Liver (tissue), 9 donors: ENCODE data around the gene CHN2. TPM values are rescaled to one million over a fixed set of nuclear protein-coding genes. Genes with fewer than 3 reads are reported as not detected.

Experiments
- DNase-seq: peaks from one replicate; pipeline ENCODE4 v3.0.0-alpha.2; 2017; ENCODE audit warnings: low spot score
- H3K27ac ChIP-seq, 2 donors: one replicate each; pipeline ENCODE4 v1.7.0; 2013; ENCODE audit warnings: inconsistent platforms in 2 of 2, low read length in 2 of 2, control low read depth in 1 of 2, low read depth in 1 of 2, mild to moderate bottlenecking in 1 of 2
- H3K27me3 ChIP-seq, 4 donors: one replicate each; pipeline versions ENCODE4 v1.6.1 to v1.7.0; 2013; ENCODE audit warnings: low read length in 3 of 4, inconsistent platforms in 1 of 4, mild to moderate bottlenecking in 1 of 4, moderate library complexity in 1 of 4; ENCODE audit not compliant: control insufficient read depth in 4 of 4, insufficient read depth in 4 of 4
- H3K36me3 ChIP-seq, 4 donors: one replicate each; pipeline versions ENCODE4 v1.6.1 to v1.7.0; 2013; ENCODE audit warnings: low read length in 3 of 4, mild to moderate bottlenecking in 3 of 4, low read depth in 1 of 4, moderate library complexity in 1 of 4; ENCODE audit not compliant: control insufficient read depth in 4 of 4, insufficient read depth in 3 of 4
- H3K4me1 ChIP-seq, 4 donors: one replicate each; pipeline versions ENCODE4 v1.6.1 to v1.7.0; 2013; ENCODE audit warnings: low read length in 3 of 4, mild to moderate bottlenecking in 3 of 4, moderate library complexity in 1 of 4; ENCODE audit not compliant: control insufficient read depth in 4 of 4, insufficient read depth in 4 of 4
- H3K4me3 ChIP-seq, 3 donors: one replicate each; pipeline versions ENCODE4 v1.6.1 to v1.7.0; 2013; ENCODE audit warnings: low read length in 3 of 3, control low read depth in 1 of 3, low read depth in 1 of 3, mild to moderate bottlenecking in 1 of 3
- H3K9ac ChIP-seq, 2 donors: one replicate each; pipeline ENCODE4 v1.7.0; 2013; ENCODE audit warnings: low read length in 2 of 2, mild to moderate bottlenecking in 2 of 2, moderate library complexity in 2 of 2, control low read depth in 1 of 2, low read depth in 1 of 2
- H3K9me3 ChIP-seq, 4 donors: one replicate each; pipeline versions ENCODE4 v1.6.1 to v1.7.0; 2013; ENCODE audit warnings: low read length in 3 of 4; ENCODE audit not compliant: control insufficient read depth in 4 of 4
- EGR1 ChIP-seq, 2 donors: IDR thresholded peaks; 2 replicates each; pipeline ENCODE4 v1.6.1; 2016 to 2018; ENCODE audit warnings: antibody characterized with exemption in 2 of 2, low read depth in 2 of 2
- FOXA1 ChIP-seq: IDR thresholded peaks from 2 replicates; pipeline ENCODE4 v1.6.1; 2016; ENCODE audit warnings: antibody characterized with exemption
- GABPA ChIP-seq, 2 donors: IDR thresholded peaks in 1 of 2; conservative IDR thresholded peaks in 1 of 2; 2 replicates each; pipeline ENCODE4 v1.6.1; 2016; ENCODE audit warnings: antibody characterized with exemption in 2 of 2, mild to moderate bottlenecking in 1 of 2, moderate library complexity in 1 of 2
- HNF4A ChIP-seq, 2 donors: conservative IDR thresholded peaks; 2 replicates each; pipeline ENCODE4 v1.6.1; 2016; ENCODE audit warnings: antibody characterized with exemption in 2 of 2, mild to moderate bottlenecking in 2 of 2
- HNF4G ChIP-seq: IDR thresholded peaks from 2 replicates; pipeline ENCODE4 v1.6.1; 2016; ENCODE audit warnings: antibody characterized with exemption
- JUND ChIP-seq, 2 donors: IDR thresholded peaks; 2 replicates each; pipeline ENCODE4 v1.6.1; 2016; ENCODE audit warnings: antibody characterized with exemption in 2 of 2
- NR2F2 ChIP-seq: IDR thresholded peaks from 2 replicates; pipeline ENCODE4 v1.6.1; 2016; ENCODE audit warnings: antibody characterized with exemption
- RAD21 ChIP-seq, 2 donors: IDR thresholded peaks; 2 replicates each; pipeline ENCODE4 v1.6.1; 2016; ENCODE audit warnings: antibody characterized with exemption in 2 of 2, mild to moderate bottlenecking in 2 of 2
- RXRA ChIP-seq, 2 donors: IDR thresholded peaks; 2 replicates each; pipeline ENCODE4 v1.6.1; 2017 to 2018; ENCODE audit warnings: antibody characterized with exemption in 2 of 2, mild to moderate bottlenecking in 1 of 2
- SP1 ChIP-seq: IDR thresholded peaks from 2 replicates; pipeline ENCODE4 v1.6.1; 2018; ENCODE audit warnings: antibody characterized with exemption, mild to moderate bottlenecking
- YY1 ChIP-seq: IDR thresholded peaks from 2 replicates; pipeline ENCODE4 v1.6.1; 2016; ENCODE audit warnings: antibody characterized with exemption, mild to moderate bottlenecking
- WGBS: extraction: QIAGEN DNeasy Blood & Tissue Kit; methylation state at CpG from one replicate; pipeline ENCODE4 v1.1.7; 2013; 5-methylcytosine and 5-hydroxymethylcytosine counted together
- polyA plus RNA-seq, 2 donors: library from polyadenylated mRNA; stranded (reverse) in 1 of 2; unstranded in 1 of 2; fragments of 200-250 nt in 1 of 2; fragments of >200 nt in 1 of 2; fragmentation: Nextera tagmentation in 1 of 2; extraction: Ambion mirVana in 1 of 2; gene quantifications; one replicate each; pipeline versions ENCODE4 v1.2.1 to v1.2.3, GENCODE V29; 2013 to 2015
- total RNA-seq, 2 donors: library from RNA; depleted of rRNA; stranded (reverse); fragments of >200 nt; gene quantifications; one replicate each; pipeline ENCODE4 v1.2.3, GENCODE V29; 2014
- TF ChIP-seq, protein P1 (sequence below): IDR thresholded peaks from 2 replicates; pipeline ENCODE4 v1.6.1; 2016; ENCODE audit warnings: antibody characterized with exemption, mild to moderate bottlenecking
- TF ChIP-seq, protein P2 (sequence below): fragments of 150-350 bp; IDR thresholded peaks from 2 replicates; pipeline ENCODE4 v1.5.1; 2017; ENCODE audit warnings: improper control_type of control experiment, low read depth, low read length; ENCODE audit not compliant: missing input control
- TF ChIP-seq, protein P3 (sequence below): IDR thresholded peaks from 2 replicates; pipeline ENCODE4 v1.6.1; 2016; ENCODE audit warnings: antibody characterized with exemption
- TF ChIP-seq, protein P4 (sequence below): IDR thresholded peaks from 2 replicates; pipeline ENCODE4 v1.6.1; 2016; ENCODE audit warnings: antibody characterized with exemption
- TF ChIP-seq, protein P5 (sequence below): IDR thresholded peaks from 2 replicates; pipeline ENCODE4 v1.6.1; 2016; ENCODE audit warnings: antibody characterized with exemption
- donor health status: healthy.
- donor health status: healthy.
- donor health status: healthy.
- donor health status: healthy.
- donor health status: healthy.

Gene CHN2
- total and polyA plus RNA-seq, 4 donors, result 8.3 to 25.4 (median 17.8) TPM

DNA sequence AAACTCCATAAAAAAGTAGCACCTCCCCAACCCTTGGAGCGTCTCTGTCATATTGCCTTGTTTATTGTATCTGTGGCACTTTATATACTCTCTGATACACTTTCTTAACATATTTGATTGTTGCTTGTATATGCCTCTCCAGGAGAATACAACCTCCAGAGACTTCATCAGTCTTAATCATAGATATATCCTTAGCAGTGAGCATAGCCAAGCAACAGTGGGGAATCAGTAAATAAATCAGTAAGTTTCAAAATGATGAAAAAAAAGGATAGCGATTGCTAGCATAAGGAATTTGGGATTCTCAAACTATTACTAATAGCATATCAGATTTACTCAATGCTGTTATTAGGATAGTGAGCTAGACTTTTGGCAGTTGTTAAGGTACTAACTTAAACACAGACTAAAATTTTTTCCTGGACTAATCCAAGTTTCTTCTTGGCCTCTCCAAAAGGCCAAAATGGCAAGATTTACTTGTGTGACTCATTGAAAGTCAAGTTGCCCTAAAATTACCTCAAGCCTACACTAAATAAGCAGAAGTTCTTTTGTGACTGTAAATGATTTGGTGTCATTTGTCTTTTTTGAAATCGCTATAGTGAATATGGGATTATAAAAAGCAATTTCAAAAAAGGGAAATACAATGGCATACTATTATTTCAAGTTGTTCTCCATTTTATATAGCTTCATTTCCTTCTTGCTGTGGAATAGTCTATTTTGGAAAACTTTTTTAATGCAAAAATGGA, 177.9 kb downstream of the CHN2 start:
- no peaks in the 10 kb centered on the region for H3K27me3 ChIP-seq
- no peak overlapping the region for H3K9ac ChIP-seq
- H3K4me3 ChIP-seq, result no peak overlapping the region
- 90% methylated on average over 3 of the region's 3 CpGs for WGBS
- TF ChIP-seq, protein P1, sequence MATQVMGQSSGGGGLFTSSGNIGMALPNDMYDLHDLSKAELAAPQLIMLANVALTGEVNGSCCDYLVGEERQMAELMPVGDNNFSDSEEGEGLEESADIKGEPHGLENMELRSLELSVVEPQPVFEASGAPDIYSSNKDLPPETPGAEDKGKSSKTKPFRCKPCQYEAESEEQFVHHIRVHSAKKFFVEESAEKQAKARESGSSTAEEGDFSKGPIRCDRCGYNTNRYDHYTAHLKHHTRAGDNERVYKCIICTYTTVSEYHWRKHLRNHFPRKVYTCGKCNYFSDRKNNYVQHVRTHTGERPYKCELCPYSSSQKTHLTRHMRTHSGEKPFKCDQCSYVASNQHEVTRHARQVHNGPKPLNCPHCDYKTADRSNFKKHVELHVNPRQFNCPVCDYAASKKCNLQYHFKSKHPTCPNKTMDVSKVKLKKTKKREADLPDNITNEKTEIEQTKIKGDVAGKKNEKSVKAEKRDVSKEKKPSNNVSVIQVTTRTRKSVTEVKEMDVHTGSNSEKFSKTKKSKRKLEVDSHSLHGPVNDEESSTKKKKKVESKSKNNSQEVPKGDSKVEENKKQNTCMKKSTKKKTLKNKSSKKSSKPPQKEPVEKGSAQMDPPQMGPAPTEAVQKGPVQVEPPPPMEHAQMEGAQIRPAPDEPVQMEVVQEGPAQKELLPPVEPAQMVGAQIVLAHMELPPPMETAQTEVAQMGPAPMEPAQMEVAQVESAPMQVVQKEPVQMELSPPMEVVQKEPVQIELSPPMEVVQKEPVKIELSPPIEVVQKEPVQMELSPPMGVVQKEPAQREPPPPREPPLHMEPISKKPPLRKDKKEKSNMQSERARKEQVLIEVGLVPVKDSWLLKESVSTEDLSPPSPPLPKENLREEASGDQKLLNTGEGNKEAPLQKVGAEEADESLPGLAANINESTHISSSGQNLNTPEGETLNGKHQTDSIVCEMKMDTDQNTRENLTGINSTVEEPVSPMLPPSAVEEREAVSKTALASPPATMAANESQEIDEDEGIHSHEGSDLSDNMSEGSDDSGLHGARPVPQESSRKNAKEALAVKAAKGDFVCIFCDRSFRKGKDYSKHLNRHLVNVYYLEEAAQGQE, result no peak
- TF ChIP-seq RXRA (IDR thresholded peaks at IDR 0.05), result no peak
- TF ChIP-seq RAD21 (IDR thresholded peaks at IDR 0.05), result no peak
- TF ChIP-seq, protein P2, sequence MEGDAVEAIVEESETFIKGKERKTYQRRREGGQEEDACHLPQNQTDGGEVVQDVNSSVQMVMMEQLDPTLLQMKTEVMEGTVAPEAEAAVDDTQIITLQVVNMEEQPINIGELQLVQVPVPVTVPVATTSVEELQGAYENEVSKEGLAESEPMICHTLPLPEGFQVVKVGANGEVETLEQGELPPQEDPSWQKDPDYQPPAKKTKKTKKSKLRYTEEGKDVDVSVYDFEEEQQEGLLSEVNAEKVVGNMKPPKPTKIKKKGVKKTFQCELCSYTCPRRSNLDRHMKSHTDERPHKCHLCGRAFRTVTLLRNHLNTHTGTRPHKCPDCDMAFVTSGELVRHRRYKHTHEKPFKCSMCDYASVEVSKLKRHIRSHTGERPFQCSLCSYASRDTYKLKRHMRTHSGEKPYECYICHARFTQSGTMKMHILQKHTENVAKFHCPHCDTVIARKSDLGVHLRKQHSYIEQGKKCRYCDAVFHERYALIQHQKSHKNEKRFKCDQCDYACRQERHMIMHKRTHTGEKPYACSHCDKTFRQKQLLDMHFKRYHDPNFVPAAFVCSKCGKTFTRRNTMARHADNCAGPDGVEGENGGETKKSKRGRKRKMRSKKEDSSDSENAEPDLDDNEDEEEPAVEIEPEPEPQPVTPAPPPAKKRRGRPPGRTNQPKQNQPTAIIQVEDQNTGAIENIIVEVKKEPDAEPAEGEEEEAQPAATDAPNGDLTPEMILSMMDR, result no peak
- no peak for TF ChIP-seq HNF4G
- no peak for TF ChIP-seq NR2F2
- no peak for TF ChIP-seq FOXA1
- no peak for TF ChIP-seq HNF4A (conservative IDR thresholded peaks at IDR 0.05)
- TF ChIP-seq YY1, result no peak
- TF ChIP-seq, protein P3, sequence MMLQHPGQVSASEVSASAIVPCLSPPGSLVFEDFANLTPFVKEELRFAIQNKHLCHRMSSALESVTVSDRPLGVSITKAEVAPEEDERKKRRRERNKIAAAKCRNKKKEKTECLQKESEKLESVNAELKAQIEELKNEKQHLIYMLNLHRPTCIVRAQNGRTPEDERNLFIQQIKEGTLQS, result no peak
- TF ChIP-seq, protein P4, sequence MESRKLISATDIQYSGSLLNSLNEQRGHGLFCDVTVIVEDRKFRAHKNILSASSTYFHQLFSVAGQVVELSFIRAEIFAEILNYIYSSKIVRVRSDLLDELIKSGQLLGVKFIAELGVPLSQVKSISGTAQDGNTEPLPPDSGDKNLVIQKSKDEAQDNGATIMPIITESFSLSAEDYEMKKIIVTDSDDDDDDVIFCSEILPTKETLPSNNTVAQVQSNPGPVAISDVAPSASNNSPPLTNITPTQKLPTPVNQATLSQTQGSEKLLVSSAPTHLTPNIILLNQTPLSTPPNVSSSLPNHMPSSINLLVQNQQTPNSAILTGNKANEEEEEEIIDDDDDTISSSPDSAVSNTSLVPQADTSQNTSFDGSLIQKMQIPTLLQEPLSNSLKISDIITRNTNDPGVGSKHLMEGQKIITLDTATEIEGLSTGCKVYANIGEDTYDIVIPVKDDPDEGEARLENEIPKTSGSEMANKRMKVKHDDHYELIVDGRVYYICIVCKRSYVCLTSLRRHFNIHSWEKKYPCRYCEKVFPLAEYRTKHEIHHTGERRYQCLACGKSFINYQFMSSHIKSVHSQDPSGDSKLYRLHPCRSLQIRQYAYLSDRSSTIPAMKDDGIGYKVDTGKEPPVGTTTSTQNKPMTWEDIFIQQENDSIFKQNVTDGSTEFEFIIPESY, result no peak
- TF ChIP-seq SP1, result no peak
- TF ChIP-seq GABPA (IDR thresholded peaks at IDR 0.05 in 1 of 2, conservative IDR thresholded peaks at IDR 0.05 in 1 of 2), result no peak
- TF ChIP-seq JUND (IDR thresholded peaks at IDR 0.05), result no peak
- TF ChIP-seq EGR1 (IDR thresholded peaks at IDR 0.05; ENCODE audit: low read depth in 2 of 2), result no peak
- TF ChIP-seq, protein P5, sequence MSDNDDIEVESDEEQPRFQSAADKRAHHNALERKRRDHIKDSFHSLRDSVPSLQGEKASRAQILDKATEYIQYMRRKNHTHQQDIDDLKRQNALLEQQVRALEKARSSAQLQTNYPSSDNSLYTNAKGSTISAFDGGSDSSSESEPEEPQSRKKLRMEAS, result no peak
- no peaks in the 10 kb centered on the region for H3K9me3 ChIP-seq
- H3K4me1 ChIP-seq, result peaks cover 3 to 19% (median 12%) of the 10 kb centered on the region in 4 donors
- no peak overlapping the region for H3K27ac ChIP-seq
- no peak for DNase-seq
- peaks cover 0 to 18% (median 2%) of the 10 kb centered on the region in 4 donors for H3K36me3 ChIP-seq
